HG02884 (cell line): Measurements from ENCODE around the gene ARHGAP8.

Experiments used
- ATAC-seq: cut with Tn5 transposase; IDR thresholded peaks from one replicate; pipeline ENCODE4 v1.9.1; 2021; ENCODE audit warnings: mild to moderate bottlenecking, moderate library complexity; ENCODE audit not compliant: unreplicated experiment

The ARHGAP8 gene

DNA sequence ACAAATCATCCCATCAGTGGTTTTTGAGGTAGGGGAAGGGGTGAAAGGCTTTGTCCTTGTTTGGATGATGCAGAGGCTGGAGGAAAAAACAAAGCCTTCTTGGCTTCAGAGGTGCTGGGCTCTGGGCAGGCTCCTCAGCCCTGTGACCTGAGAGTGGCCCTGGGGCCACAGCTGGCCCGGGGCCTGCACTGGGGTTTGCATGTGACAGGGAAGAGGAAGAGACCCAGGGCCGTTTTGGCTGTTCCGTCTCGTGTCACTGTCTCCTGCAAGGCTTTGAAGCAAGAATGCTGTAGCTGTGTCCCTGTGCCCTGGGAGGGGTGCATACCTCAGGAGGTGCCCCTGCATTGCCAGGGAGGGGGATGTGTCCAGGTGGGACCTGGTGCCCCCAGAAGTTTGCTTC is 12.6 kb downstream of the ARHGAP8 start:
- ATAC-seq: no peak

DNA sequence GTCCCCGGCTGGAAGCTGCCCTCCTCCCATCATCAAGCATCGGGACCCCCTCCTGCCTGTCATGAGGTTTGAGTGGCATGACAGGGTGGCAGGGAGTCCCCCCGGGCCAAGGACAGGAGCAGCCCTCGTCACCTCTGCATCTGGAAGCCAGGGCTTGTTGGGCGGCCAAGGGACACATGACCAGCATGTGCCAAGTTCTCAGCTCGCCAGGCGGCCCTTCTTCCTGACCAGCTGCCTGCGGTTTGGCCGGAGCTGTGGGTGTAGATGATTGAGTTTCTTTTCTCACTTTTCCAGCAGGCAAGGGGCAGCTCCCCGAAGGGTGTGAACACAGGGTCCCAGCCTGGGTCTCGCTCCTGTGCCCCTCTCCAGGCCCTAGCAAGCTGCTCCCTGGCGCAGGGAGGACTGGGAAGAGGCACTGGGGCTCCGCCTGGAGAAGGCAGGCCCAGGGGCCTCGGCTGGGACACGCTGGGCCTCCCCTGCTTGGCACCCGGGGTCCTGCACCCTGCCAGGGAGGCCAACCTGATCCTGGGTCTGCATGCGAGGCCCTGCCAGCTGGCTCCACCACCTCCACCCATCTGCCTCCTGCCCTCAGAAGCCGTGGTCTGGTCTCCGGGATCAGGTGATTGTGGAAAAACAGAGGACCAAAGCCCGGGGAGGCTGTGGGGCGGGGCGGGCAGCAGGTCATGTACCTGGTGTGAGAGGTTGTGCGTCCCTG is 13.4 kb downstream of the ARHGAP8 start:
- ATAC-seq: no peak

DNA sequence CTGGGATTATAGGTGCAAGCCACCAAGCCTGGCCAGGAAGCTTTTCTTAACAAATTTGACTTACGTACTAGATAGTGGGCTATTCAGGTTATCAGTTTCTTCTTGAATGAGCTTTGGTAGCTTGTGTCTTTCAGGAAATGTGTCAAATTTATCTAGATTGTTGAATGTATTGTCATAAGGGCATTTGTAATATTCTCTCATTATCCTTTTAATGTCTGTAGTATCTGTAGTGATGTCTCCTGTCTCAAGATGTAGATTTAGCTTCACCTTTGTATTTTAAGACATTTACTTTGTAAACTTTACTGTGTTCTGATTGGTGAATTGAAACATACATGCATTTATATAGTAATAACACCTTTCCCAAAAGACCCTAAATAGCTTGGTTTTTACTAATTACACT is 20.7 kb downstream of the ARHGAP8 start:
- no peak for ATAC-seq

DNA sequence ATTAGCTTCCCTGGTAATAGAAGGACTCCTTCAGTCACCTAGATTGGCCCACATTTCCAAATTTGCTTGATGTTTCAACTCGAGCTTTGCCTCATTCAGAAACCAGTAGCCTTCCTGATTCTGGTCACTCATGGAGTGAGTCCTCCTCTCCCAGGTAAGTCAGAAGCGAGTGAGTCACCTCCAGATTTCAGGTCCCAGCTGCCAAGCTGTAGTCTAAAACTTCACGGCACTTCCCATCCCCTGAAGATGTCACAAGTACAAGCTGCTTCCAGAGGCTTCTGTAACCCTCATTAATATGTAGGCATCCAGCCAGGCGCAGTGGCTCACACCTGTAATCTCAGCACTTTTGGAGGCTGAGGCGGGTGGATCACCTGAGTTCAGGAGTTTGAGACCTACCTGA is 23.5 kb downstream of the ARHGAP8 start:
- no peak for ATAC-seq

DNA sequence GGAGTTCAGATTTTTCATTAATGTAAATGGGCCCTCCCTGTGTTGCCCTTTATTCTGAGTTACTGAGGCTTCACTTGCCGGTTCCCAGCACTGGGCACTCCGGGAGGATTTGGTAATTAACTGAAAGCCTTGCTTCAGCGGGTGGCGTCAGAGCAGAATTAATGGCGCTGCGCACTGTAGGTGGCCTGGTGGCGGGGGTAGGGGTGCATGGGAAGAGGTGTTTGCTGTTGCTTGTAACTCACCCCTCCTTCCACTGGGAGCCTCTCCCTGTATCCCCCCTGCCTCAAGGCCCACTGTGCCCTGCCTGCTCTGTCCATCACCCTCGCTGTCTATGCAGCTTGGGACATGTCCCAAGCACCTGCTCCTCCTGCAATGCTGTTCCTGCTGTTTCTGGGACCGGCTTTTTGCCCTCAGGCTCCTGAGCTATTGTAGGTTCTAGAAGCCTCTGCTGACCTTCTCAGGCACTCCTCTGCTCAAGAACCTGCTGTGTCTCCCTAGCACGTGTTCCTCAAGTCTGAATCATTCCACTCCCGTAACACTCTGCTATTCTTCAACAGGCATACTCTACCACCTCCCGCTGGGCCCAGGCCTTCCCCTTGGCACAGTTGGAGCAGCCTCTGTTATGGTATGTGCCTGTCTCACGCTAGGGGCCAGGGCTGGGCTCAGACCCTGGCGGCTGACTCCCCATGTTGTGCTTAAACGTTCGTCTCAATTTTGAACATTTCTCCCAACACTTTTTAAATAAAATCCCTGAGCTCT is 24.4 kb downstream of the ARHGAP8 start:
- ATAC-seq: no peak

DNA sequence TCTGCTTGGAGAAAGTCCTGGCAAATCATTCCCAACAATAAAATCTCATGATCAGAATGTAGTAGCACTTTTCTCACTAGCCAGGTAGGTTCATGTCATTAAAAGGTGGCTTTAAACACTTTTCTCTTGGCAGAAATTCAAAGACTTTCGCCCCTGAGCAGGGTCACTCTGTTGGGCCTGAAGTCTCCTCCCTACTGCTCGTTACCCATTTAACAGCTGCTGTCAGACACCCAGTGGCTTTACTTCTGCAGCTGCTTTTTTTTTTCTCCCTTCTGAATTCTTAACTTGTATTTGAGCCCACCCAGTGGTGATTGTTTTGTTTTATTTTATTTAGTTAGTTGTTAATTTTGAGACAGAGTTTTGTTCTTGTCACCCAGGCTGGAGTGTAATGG is 25.0 kb downstream of the ARHGAP8 start:
- no peak for ATAC-seq

DNA sequence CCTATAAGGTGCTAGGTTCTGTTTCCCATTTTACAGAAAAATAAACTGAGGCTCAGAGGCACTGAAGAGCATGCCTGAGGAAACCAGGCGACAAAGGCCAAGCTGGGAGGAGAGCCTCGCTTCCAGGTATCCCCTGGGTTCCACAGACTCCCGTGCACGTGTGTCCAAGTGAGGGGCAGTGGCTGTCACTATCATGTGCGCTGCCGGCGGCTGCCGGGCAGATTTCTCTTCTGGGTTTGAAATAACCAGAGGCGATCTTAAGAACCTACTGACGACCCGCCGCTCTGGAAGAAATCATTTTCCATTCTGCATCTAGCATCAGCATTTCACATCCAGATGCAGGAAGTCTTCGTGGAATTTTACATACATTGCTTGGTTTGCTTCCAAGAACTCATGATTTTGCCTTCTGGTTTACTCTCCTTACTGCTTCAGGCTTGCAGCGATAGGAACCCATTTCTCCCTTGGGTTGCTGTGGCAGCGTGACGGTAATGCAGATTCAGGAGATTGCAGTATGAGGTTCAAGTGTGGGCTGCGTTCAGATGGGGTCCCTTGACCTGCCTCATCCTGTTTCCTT is 28.6 kb downstream of the ARHGAP8 start:
- ATAC-seq: no peak

DNA sequence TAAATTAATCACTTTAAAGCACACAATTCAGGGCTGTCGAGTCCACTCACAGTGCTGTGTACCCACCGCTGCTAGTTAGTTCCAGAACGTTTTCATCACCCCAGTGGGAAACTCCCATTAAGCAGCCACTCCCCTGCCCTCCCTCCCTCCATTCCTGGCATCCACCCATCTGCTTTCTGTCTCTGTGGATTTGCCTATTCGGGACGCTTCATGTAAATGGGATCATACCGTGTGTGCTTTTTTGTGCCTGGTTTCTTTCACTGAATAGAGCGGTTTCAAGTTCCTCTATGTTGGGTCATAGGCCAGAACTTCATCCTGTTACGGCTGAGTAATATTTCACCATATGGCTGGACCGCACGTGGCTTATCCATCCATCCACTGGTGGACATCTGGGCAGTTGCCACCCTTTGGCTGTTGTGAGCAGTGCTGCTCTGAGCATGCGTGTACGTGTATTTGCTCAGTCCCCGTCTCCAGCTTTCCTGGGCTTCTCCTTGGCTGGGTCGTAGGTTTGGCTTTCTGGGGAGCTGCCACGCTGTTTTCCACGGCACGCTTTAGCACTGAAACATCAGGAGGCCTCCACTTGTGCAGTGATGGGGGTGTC is 30.1 kb downstream of the ARHGAP8 start:
- ATAC-seq: no peak

DNA sequence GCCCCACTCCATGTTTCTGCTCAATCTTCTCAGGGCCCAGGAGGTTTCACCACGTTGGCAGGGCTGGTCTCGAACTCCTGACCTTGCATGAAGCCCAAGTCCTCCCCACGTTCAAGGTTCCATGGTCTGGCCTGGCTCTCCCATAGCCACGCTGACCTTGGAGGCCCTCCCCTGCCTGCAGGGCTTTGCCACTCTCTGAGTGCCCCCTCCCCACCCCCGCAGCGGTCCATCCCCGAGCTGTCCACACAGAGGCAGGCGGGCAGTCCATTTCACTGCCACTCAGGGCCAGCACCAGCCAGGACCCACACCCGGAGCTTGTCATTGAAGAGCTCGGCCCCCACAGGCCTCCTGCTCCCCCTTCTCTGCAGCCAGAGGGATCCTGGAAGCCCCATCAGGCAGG is 30.7 kb downstream of the ARHGAP8 start:
- no peak for ATAC-seq

DNA sequence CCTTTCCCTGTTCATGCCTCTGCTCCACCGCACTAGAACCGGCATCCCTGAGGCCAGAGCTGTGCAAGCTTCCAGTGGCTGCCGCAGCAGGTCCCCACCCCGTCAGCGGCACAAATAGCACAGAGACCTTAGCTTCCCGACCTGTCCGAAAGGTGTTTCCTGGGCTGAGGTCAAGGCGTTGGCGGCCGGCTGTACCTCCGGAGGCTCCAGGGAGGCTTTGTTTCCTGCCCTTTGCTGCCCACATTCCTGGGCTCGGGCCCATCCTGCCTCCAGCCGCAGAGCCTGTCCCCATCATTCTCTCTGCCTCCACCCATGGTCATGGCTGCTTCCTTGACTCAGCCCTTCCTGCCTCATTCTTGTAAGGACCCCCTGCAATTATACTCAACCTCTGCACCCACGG is 31.2 kb downstream of the ARHGAP8 start:
- no peak for ATAC-seq

DNA sequence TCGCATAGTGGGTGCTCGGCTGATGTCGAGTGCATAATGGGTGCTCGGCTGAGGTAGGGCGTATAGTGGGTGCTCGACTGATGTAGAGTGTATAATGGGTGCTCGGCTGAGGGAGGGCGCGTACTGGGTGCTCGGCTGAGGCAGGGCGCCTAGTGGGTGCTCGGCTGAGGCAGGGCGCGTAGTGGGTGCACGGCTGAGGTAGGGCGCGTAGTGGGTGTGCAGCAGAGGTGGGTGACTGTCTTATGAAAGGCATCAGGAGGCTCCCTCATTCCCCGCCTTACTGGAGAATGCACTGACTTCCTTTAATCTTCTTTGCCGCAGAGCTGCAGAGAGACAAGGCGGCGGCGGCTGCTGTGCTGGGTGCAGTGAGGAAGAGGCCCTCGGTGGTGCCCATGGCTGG is 33.8 kb downstream of the ARHGAP8 start:
- no peak for ATAC-seq

DNA sequence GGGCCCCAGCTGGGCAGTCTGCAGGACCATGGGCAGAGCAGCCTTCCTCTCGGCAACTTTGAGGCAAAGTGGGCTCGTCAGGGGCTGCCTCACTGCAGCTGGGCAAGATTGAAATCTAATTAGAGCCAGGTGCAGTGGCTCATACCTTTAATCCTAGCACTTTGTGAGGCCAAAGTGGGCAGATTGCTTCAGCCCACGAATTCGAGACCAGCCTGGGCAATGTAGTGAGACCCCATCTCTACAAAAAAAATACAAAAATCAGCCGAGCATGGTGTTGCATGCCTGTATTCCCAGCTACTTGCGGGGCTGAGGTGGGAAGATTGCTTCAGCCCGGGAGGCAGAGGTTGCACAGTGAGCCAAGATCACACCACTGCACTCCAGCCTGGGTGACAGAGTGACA is 34.2 kb downstream of the ARHGAP8 start:
- ATAC-seq: no peak

DNA sequence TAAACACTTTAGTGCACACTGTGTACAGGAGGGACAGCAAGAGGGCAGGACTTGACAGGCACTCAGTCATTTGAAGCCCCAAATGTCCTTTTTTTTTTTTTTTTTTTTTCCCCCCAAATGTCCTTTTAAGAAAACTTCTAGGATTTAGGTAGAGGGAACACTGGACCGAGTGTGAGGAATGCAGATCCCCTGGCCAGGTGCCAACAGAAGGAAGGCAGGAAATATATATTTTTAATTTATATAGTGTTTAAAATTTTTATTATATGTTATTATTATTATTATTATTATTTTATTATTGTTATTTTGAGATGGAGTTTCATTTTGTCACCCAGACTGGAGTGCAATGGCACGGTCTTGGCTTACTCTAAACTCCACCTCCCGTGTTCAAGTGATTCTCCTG is 35.5 kb downstream of the ARHGAP8 start:
- ATAC-seq: no peak

DNA sequence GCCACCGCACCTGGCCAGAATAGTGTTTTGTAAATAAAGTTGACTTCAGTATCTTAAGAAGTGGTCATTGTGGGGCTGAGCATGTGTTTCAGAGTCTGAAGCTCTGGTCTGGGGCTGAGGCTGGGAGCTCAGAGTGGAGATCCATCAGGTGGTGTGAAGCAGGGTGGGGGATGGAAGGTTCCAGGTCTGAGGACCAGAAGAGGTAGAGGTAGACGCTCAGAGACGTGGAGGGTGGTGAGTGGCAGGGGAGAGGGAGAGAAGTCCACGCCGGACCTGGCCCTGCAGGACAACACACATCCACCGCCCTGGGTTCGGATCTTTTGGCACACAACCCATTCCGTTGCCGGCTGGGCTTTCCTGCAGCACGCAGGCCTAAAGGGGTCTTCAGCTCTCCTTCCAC is 40.7 kb downstream of the ARHGAP8 start:
- no peak for ATAC-seq

DNA sequence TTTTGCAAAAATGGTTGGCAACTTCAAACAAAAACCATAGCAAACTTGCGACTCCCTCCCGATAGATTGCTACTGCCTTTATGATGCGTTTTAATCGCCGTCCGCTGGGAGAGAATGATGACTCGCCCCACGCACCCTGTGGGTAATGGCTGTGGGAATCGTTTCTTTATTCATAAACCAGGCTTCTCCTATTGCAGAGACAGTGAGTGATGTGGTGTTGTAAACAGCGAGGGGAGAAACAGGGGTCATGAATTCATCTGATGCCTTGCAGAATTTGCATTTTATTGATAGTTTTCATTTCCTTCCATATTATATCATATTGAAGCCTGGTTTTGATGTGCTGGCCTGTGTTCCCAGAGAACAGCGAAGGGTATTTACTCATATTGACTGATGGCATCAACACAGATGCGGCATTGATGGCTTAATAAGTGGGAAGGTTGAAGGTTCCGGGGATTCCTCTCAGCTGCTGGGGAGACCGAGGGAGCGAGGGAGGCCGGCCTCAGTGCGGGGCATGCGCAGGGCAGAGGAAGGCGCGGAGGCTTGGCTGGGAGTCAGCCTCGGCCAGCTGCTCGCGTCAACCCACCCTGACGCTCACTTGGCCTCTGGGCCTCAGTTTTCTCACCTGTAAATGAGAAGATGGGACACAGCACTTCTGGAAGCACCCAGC is 41.3 kb downstream of the ARHGAP8 start:
- ATAC-seq: no peak

DNA sequence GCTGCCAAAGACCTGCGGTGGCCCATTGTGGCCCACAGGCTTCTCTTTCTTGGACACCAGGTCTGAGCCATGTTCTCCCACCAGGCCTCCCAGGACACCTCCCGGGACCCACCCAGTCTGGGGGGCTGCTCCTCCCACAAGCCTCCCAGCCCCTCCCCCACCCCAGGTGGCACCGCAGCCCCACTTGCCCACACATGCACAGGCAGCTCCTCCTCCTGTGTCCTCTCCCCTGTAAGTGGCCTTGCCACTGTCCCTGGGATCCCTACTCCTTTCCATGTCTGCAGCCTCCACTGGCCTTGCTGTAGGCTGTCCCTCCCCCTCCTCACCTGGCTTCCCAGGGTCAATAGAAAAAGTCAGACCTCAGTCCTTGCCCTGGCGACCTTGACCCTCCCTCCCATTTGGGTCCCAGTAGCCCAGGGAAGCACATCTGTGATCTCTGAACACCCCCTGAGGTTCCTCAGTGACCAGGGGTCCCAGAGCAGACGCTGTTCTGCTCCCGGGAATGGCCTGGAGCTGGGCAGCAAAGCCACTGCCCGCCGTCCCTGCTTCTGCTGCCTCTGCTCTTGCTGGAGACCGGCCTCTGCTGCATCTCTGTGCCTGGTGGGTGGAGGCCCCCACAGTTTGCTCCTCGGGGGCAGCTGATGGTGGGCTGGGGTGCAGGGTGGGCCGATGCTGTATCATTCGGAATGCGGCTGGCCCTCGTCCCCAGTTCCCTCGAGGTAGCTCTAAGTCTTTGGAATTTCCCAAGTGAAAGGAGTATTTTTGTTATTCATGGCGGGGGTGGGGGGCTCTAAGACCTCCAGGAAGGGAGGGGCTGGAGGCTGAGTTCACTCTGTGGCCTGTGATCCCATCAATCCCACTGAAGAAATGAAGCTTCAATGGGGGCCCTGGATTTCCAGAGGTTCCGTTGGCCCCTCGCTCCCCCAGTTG is 43.6 kb downstream of the ARHGAP8 start:
- no peak for ATAC-seq

DNA sequence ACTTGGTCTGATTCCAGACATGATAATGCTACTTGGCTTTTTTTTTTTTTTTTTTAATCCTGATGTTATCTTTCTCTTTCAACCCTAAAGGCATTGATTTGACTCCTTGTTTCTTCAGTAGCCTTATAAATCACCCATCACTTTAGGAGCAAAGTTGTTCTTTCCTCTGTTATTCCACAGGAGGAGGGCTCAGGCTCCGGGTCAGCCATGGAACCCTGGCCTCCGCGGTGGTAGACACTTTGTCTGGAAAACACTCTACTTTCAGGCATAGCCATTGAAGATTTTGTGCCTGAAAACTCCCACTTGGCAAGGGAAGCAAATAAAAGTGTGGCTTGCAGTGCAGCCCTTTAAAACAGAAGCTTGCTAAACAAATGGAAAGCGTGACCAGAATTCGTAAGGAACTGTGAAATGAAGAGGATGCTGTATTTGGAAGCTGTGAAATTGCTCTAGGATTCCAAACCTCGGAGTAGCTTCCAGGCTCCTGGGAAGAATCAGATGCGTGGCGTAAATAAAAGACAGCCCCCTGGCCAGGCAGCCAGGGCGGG is 44.9 kb downstream of the ARHGAP8 start:
- ATAC-seq: no peak

DNA sequence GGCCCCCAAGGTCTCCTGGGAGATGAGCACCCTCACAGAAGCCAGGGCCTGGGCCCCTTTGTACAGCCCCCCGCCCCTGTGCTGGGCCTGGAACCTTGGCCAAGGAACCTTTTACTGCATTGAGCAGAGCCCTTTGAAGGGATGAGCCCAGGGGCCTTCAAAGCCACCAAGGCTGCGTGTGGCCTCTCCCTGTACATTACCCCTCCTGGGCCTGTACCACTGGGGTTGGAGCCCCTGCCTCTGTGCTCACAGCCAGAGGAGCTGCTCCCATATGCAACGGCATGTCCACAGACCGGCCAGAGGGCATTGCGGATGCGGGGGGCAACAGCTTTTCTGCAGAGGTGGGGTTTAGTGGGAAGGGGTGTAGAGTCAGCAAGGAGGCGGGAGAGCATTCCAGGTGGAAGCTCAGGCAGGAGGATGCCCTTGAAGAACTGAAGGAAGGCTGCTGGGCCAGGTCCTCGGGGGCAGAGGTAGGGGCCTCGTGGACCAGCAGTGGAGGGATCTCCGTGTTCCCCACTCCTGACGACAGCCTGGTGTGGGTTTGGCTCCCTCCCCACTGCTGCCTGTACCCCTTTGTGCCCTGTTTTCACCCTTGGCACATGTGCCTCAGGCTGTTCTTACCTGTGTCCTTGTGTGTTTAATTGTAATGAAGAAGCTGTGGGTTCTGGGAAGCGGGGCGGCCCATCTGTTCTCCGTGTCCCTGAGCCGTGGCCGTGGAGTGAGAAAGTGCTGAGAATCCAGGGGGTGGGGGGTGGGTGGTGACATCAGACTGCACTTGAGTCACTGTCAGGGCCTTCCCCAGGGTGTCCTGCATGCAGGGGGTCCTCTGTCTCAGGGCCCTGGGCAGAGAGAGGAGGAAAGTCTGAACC is 46.9 kb downstream of the ARHGAP8 start:
- no peak for ATAC-seq
